Choroid plexus epithelial cell (primary cell): ENCODE data around the gene EFNA4.

Experiments used
- DNase-seq: peaks from one replicate; pipeline ENCODE4 v3.0.0-alpha.2; 2010; ENCODE audit warnings: low read depth
- H3K4me3 ChIP-seq: 2 replicates; pipeline ENCODE4 v1.5.1; 2011; ENCODE audit warnings: low read depth, mild to moderate bottlenecking, control low read depth, low read length, moderate library complexity
- CTCF ChIP-seq: conservative IDR thresholded peaks from 2 replicates; pipeline ENCODE4 v1.5.1; 2011; ENCODE audit warnings: low read depth, mild to moderate bottlenecking, control low read depth, inconsistent platforms, low read length, moderate library complexity

Gene EFNA4

GRCh38 chr1:155103325-155103724, 39.8 kb downstream of the EFNA4 start:
- no peak for TF ChIP-seq CTCF
- no peak overlapping the region for H3K4me3 ChIP-seq
- no peak for DNase-seq

GRCh38 chr1:155104605-155105534, 41.3 kb downstream of the EFNA4 start:
- TF ChIP-seq CTCF, result no peak
- H3K4me3 ChIP-seq, result no peak overlapping the region
- no peak for DNase-seq

GRCh38 chr1:155105604-155106011, 42.1 kb downstream of the EFNA4 start:
- no peak for TF ChIP-seq CTCF
- no peak overlapping the region for H3K4me3 ChIP-seq
- peak; percentile 71 for DNase-seq

DNA sequence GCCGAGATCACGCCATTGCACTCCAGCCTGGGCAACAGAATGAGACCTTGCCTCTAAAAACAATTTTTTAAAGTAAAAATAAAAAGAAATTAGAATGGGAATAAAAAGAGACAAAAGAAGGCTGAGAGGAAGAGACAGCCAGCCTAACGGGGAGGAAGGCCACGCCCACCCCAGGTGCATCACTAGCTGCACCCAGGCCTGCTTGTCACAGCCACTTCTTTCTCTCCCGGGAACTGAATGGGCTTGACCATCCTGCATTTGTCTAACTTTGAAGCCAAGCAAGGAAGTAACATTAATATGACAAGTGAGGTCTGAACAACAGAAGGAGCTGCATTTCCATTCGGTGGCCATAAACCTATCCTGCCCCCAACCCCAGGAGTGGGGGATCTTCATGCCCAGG, 43.3 kb downstream of the EFNA4 start:
- H3K4me3 ChIP-seq, result no peak overlapping the region
- no peak for DNase-seq
- TF ChIP-seq CTCF, result no peak

DNA sequence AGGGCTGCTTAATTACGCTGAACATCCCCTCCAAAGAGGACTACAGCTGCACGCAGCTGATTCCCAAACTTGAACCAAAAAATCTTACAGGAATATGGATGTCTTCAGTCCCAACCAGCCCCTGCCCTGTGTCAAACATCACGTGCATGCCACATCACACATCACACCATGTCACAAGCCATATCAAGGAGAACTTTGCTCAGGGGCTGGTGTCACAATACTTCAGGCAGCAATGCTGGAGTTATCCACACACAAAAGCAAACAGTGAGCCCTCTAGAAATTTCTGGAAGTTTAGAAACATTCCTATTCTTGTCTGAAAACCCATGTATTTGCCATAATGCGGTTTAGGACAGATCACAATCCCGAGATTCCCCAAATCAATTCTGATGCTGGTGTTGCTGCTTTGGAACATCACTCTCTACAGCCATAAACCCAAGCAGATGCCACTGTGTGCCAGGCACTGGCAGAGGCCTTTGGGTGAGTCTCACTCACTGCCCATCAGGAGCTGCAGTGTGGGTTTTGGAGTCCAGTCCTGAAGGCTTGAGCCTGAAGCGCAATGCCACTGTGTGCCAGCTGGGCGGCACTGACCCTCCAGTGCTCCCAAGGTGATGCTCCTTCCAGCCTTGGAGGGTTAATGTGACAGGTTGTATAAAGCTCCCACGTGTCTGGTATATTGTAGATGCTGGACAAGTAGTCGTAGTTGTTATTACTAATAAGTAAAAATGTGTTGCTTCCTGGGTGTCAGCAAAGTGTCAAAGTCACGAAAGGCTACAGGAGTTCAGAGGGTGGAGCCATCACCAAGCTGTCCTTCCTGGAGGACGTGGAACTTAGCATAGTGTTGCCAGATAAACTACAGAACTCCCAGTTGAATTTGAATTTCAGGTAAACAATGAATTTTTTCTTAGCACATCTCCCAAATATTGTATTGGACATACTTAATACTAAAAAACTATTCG, 44.0 kb downstream of the EFNA4 start:
- DNase-seq, result no peak
- TF ChIP-seq CTCF, result no peak

DNA sequence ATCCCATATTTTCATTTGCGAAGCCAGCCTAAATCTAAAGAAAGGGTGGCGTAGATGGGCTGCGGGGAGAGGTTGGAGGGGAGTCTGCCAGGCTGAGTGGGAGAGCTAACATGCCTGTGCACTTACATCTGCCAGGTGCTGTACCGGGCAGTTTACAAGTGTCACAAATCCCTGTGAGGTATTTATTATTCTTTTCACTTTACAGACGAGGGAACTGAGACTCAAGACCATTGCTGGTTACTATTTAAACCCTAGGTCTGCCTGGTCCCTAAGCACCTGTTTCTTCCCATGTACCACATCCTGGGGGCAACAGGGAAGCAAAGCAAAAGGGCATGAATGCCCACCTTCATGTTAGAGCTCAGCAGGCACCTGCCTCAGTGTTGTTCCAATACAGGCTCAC, 44.8 kb downstream of the EFNA4 start:
- no peak overlapping the region for H3K4me3 ChIP-seq
- DNase-seq, result no peak
- no peak for TF ChIP-seq CTCF

More for the DNA sequence above, 44.0 kb downstream of the EFNA4 start:
- no peak overlapping the region for H3K4me3 ChIP-seq
